Measurements from ENCODE around the gene NDUFV1.

DNA sequence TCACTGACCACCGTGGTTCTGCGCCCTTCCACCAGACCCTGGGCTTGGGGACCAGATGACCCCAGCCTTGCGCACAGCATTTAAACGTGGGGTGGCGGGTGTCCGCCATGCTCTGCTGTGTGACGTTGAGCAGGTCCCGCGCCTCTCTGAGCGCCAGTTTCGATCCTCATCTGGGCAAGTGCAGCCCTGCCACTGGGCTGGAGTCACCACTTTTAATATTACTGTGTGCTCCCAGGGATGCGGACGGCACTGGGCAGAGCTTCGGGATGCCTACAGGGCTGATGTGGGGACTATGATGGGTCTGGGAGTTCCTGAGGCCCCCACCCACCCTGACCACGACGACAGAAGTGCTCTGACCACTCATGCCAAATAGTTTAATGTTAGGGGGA, 24.2 kb downstream of the NDUFV1 start:
- TF ChIP-seq, protein P1, sequence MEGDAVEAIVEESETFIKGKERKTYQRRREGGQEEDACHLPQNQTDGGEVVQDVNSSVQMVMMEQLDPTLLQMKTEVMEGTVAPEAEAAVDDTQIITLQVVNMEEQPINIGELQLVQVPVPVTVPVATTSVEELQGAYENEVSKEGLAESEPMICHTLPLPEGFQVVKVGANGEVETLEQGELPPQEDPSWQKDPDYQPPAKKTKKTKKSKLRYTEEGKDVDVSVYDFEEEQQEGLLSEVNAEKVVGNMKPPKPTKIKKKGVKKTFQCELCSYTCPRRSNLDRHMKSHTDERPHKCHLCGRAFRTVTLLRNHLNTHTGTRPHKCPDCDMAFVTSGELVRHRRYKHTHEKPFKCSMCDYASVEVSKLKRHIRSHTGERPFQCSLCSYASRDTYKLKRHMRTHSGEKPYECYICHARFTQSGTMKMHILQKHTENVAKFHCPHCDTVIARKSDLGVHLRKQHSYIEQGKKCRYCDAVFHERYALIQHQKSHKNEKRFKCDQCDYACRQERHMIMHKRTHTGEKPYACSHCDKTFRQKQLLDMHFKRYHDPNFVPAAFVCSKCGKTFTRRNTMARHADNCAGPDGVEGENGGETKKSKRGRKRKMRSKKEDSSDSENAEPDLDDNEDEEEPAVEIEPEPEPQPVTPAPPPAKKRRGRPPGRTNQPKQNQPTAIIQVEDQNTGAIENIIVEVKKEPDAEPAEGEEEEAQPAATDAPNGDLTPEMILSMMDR (IDR thresholded peaks at IDR 0.05): peak in 1 of 4 experiments; percentile 3
- no peak for TF ChIP-seq POLR2AphosphoS5 (IDR thresholded peaks at IDR 0.05)
- TF ChIP-seq POLR2A (IDR thresholded peaks at IDR 0.05): no peak
- no peak for TF ChIP-seq EP300 (IDR thresholded peaks at IDR 0.05)

Measured in sigmoid colon (tissue), 4 donors.